NCI-H2081 treated with DMSO at 0.1 percent for 48 hours (cell line): ENCODE data around the gene PIK3R6.

ENCODE experiments used
- DNase-seq: peaks from one replicate; lab custom pipeline; 2025; lab: John Stamatoyannopoulos, UW

The PIK3R6 gene

DNA sequence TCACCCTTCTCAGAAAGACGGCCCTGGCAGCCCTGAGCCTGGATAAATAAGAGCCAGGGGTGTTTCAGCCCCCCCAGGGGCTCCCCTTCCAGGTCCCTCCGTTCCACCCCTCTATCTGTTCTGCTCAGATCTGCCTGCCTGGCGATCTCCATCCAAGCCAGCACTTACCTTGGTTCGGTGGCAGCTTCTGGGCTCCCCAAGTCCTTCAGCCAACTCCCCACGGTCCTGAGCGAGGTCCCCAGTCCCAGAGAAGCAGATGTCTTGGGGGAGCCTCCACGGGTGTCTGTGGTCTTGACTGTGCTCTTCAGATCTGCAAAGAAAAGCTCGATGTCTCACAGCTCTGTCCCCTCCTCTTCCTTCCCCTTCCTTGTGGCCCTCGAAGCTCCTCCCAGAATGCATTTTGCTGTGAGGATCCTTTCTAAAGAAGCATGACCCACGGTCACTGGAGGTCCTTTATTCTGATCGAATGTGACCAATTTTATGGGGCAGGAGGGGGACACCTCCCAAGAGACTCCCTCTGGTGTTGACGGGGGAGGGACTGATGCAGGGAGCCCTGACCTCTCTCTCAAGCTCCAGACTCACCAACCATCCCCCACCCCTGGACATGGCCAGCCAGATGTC lies at the start of gene PIK3R6:
PIK3R6 (minus strand) TSS at position 314 of the 621 bp plus-strand sequence. CDS start 17,880 bp downstream, outside the sequence.
- DNase-seq = no peak

DNA sequence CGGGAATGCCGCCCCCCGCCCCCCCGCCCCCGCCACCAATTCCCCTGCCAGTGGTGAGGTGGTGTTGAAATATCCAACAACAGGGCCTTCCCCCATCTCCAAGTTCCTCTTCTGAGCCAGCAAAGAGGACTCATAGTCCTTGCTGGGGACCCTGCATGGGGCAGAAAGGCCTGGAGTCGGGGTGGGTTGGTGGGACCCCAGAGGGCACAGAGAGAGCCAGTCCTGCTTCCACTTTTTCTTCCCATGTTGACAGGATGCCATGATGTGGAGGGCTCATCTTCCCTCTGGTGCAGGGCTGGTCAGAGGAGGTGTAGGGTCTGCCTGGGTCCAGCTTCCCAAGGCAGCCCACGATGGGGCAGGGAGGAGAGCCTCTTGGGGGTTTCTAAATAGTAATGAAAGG lies 49.0 kb upstream of the PIK3R6 start:
- DNase-seq = no peak

DNA sequence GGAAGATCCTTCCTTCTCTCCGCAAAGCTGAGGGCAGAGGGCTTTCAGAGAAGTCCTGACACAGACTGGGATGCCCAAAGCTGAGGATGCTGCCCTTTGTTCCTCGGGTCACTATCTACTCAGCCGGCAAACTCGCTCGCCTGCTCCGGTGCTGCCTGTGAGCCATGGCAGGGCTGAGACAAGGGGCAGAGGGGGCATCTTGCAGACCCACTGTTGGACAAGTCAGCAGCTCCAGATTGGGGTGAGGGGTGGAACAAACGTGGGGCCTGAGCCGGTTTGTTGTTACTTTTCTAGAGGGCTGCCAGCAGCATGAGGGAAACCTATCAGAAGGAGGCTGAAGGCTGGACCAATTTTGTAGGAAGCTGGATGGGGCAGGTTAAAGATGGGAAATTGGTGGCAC lies 47.1 kb upstream of the PIK3R6 start:
- DNase-seq = no peak

GRCh38 chr17:8913879-8914278 lies 46.4 kb upstream of the PIK3R6 start:
- DNase-seq = no peak

DNA sequence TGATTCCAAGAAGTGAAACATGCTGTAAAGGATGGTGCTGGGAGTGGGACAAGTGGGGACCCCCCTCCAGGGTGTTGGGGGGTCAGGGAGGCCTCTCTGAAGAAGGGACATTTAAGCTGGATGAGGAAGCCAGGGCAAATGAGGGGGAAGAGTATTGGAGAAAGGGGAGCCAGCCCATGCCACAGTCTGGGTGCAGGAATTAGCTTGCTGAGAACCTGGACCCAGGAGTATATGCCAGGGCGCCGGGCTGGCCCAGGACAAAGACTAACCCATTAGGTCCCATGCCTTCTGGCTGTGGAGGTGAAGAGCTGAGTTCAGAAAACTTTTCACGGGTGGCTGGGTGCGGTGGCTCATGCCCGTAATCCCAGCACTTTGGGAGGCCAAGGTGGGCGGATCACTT lies 45.6 kb upstream of the PIK3R6 start:
- DNase-seq = no peak

- no peak for DNase-seq
Observed at GRCh38 chr17:8912084-8912981, 44.9 kb upstream of the PIK3R6 start.

DNA sequence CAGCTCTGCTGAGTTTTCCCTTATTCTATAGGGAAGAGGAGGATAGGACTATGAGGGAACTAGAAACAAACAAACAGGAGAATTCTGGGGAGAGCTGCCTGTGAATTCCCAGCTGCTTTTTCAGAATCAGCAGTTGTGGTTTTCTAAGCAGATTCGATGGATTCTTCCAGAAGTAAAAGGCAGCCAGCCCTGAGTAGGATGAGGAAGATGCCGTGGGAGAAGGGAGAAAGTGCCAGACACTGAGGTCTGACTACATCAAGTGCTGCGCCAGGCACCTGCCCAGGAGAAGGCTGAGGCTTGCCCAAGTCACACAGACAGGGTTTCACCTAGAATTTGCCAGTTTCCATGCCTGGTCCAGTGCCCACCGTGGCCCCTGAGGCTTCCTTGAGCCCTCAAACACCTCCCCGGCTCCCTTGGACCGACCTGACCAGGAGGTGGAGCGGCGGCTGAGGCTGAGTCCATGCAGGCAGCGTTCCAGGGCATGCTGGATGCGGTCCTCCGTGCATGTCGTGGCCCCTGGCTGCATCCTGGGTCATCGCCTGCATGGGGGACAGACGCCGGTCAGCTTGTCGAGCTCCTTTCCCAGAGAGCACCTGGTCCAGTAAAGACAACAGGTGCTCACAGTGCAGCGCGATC lies 43.6 kb upstream of the PIK3R6 start:
- DNase-seq = no peak

DNA sequence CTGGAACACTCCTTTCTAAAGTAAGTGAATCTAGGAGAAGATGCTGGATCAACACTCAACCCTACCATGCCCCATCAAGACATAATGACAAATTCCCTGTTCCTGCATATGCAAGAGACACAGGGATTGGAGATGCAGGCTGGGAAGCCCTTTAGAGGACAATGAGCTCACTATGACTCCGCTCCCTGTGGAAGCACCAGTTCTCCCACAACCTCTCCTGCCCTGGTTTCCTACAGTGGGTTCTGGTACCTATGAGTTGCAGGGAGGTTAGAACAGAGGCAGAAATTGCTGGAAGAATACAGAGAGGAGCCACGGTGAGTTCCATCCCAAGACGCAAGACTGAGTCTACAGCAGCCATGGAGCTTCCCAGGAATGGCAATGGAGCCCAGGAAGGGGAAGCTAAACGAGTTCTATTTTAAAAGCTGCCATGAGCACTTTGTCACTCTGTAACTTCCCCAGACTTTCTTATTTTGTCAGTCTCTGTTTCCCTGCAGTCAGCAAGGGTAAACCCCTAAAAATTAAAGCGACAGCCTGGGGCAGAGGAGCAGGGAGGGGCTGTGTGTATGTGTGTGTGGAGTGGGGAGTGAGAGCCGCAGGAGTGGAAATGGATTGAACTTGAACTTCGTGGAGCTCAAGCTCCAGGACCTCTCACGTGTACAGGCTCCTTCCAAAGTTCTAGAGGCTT lies 42.3 kb upstream of the PIK3R6 start:
- DNase-seq = no peak

- DNase-seq = no peak
Observed at GRCh38 chr17:8905331-8905730, 37.9 kb upstream of the PIK3R6 start.

DNA sequence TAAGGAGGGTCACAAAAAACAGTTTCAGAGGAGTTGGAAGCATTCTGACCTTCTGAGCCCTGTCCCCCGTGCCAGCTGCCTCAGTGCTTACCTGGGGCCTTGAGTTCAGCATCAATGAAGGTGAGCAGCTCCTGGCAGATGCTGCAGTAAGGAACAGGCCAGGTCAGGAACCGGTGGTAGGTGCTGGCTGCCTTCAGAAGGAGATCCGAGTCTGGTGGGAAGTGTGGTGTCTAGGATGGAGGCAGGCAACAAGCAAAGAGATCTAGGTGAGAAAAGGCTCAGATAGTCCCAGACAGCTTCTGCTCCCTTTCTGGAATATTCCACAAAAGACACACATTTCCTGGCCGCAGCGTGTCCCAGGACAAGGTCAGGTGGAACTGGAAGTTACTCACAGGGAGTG lies 37.2 kb upstream of the PIK3R6 start:
- DNase-seq = no peak

DNA sequence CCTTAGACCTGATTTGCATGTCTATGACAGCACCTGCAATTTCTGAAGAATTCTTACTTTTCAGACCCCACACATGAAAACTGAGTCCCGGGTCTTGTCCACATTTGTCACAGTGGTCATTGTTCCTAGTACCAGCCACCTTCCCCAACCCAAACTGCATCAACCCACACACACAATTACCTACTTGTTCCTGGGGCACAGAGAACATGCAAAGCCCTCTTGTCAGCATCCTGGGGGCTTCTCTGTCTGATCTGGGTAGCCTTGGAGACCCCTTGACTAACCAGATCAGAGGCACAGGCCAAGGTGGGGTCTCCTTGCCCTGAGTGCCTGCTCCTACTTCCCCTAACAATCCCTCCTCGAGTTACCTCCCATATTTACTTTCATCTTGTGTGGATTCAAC lies 36.7 kb upstream of the PIK3R6 start:
- no peak for DNase-seq

DNA sequence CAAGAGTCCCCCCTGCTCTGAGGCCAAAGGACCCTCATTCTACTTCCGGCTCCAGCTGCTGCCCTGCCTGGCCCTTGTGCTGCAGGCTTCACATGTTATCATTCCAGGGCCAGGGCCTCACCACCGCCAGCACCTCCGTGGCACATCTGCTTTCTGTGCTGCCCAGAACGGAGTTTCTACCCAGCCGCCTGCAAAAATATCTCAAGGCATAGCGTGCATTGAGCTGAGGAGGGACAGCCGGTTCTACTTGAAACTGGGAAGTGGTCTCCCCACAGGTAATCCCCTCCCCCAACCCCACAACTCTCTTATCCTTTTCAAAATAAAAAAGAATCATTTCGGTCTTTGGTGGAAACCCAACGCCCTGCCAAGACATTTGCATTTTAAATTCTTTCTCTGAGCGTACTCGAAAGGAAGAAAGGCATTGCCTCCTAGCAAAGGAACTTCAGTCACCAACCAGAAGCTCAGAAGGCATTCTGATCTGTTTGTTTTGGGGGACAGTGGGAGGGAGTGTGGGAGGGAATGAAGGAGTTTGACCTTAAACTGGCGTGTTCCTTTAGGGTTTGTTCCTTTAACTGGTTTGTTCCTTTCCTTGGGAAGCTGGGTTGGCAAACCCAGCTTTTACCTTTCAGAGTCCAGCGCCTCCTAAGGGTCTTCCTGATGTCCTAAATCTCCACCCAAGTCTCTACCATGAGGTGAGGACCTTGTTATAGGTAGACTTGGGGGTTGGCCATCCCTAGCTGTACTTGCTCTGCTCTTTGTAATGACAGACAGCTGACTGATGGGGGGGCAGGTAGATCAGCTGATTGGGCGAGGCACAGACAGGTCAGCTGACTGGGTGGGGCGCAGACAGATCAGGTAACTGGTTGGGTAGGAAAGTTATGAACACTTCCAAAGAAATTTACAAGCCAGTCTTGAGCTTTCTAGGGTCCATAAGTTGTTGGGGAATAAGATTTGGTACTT lies 33.4 kb upstream of the PIK3R6 start:
- no peak for DNase-seq

DNA sequence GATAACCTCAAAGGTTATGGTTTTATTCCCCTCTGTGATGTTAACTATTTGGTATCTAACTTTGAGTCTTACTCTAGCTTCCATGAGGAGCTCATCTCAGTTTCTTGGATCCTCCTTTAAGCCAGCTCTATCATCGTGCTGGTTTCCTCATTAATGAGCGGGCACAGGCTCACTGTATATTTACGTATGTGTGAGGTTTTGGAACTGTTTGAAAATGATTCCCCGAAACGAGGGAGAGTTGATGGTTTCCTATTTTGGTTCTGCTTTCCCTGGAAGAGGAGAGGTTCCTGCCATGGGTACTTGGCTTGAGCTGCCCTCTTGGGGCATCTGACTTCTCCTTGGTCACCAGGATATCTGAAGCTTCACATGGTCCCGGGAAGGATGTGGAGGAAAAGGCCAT lies 32.7 kb upstream of the PIK3R6 start:
- no peak for DNase-seq

DNA sequence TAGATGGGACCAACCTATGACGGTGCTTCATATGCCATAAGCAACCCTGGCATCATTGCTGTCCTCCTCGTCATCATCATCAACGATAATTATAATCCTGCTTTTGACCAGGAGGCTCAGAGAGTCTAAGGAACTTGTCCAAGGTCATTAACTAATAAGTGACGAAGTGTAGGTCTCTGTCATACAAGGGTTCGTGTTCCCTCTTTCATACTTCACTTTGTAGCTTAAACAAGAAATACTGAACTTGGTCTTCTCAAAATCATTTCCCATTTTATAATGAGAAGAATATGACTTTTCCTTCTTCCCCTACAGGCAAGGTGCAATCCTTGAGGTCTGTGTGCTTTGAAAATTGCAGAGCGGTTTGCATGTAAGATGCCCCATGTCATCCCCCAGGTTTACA lies 31.2 kb upstream of the PIK3R6 start:
- DNase-seq = no peak

DNA sequence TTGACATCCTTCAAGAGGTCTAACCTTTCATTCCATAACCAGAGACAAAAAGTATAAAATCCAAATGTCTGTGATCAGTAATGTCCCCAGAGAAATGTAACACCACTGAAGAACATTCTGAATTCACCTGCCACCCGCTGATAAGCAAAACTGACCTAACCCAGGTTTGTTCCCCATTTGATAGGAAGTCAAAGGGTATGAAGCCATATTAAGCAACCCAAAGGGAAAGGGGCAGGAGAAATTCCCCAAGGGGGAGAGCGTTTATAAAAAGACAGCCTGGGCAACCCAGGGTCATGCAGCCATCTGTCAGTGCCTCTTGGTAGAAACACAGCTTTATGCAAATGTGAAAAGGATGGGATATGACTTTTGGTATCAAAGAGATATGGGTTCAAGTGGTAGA lies 30.7 kb upstream of the PIK3R6 start:
- DNase-seq = no peak

DNA sequence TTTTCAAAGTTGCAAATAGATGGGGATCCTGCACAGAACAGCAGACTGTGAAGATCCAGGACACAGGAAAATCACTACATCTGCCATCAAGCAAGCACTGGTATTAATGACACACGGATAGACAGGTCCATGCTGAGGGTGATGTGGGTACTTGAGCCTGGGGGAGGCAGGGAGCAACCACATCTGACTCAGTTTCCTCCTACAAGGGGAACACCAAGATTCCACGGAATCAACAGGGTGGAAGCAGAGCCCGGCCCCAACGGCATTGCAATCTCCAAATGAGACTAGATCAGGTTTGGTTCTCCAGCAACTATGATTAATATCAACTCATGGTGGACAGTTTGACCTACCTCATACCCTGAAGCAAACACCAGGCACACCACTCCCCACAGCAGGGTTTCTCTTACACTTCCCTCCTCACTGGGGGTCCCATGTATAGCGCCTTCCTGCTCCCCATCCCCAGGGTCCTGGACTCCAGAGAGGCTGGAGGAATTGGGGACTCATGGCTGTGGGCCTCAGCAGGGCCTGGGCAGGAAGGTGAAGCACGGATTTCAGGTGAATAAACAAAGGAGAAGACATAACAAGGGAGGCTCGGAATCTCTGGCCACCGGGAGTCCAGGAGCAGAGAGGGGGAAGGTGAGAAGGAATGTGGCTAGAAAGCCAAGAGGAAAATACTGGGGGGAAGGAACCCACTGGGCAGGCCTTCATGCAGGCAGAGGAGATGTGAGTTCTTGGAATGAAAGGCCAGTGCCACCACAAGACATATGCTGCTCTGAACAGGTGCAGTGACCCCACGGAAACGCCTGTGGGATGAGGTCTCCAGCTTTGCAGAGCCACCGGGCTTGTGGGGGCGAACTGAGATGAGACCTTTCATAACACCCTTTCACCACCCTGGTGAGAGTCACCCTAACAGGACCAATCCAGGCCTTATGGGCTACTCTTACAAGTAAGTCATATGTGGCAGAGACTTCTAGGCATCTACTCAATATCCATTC lies 29.5 kb upstream of the PIK3R6 start:
- no peak for DNase-seq

DNA sequence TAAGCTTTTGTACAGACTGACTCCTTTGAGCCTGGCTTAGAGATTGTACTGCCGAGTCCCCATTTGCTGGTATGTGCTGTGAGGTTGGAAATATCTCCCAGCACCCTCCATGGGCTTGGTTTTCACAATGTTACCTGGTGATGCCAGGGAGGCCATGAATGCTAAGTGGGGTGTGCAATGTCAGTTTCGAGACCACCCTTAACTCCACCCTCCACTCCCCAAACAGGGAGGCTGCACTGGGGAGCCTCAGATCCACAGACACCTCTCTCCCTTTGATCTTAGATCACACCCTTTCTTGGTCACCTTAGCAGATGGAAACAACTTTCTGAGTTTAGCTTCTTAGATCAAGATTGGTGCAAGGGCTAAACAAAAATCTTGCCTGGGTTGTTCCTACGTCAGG lies 28.6 kb upstream of the PIK3R6 start:
- DNase-seq = no peak

- DNase-seq = no peak
Observed at GRCh38 chr17:8894673-8895578, 27.5 kb upstream of the PIK3R6 start.

DNA sequence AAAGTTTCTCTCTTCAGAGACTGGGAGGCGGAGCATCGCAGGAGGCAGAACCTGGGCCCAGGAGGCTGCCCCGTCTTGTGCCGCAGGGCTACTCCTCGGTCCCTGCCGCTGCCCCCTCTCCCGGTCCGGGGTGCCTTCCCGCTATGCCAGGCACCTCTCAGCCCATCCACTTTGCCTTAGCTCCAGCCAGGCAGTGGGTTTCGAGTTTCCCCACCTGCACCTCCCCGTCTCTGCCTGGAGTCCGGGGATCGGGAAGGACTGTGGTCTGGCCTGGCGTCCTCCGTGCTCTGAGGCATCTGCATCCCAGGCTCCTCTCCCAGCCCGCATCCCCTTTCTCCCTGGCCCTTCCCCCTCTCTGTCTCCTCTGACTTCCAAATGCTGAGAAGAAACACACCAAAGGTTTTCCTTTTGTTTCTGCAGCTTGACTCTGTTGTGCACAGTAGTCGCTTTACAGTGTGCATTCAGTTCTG lies 26.8 kb upstream of the PIK3R6 start:
- no peak for DNase-seq
